Neural crest cell (in vitro differentiated cells): ENCODE results near the gene SLC25A26. TPM values are rescaled to one million over a fixed set of nuclear protein-coding genes. Genes with fewer than 3 reads are reported as not detected.
"Not testable (repeated sequence)": the region's sequence is repeated elsewhere in the genome, so short reads cannot be mapped to it uniquely, and the experiment has no call there.

Source experiments
- DNase-seq: peaks from one replicate; pipeline ENCODE4 v3.0.0; 2021; ENCODE audit warnings: low read depth, mixed read lengths, low spot score
- H3K27ac Mint-ChIP-seq: one replicate; pipeline ENCODE4 v1.8.0; 2021; ENCODE audit warnings: mild to moderate bottlenecking, mixed read lengths; ENCODE audit not compliant: unreplicated experiment
- H3K27me3 Mint-ChIP-seq: 2 replicates; pipeline ENCODE4 v1.8.0; 2021; ENCODE audit warnings: low read depth, mild to moderate bottlenecking, mixed read lengths
- H3K36me3 Mint-ChIP-seq: 2 replicates; pipeline ENCODE4 v1.8.0; 2021; ENCODE audit warnings: low read depth, mild to moderate bottlenecking, mixed read lengths
- H3K4me1 Mint-ChIP-seq: 2 replicates; pipeline ENCODE4 v1.8.0; 2021; ENCODE audit warnings: mixed read lengths
- H3K4me3 Mint-ChIP-seq: one replicate; pipeline ENCODE4 v1.8.0; 2021; ENCODE audit warnings: mild to moderate bottlenecking, mixed read lengths
- H3K9me3 Mint-ChIP-seq: 2 replicates; pipeline ENCODE4 v1.8.0; 2021; ENCODE audit warnings: mixed read lengths
- CTCF ChIP-seq: fragments of 200-600 bp; sonication (generic); conservative IDR thresholded peaks from 2 replicates; pipeline ENCODE4 v1.5.0; 2021; ENCODE audit warnings: antibody characterized with exemption, mild to moderate bottlenecking
- total RNA-seq: library from RNA; stranded (reverse); gene quantifications from 2 replicates; pipeline ENCODE4 v1.2.1, GENCODE V29; 2021

The SLC25A26 gene
- total RNA-seq, 1 donor from 2014 or later, result 10.1 TPM

- TF ChIP-seq CTCF, result no peak
- no peak for DNase-seq
- H3K9me3 Mint-ChIP-seq, result no peaks in the 10 kb centered on the region
- H3K4me3 Mint-ChIP-seq, result no peak overlapping the region
- H3K4me1 Mint-ChIP-seq, result peaks cover 42% of the 10 kb centered on the region
- H3K27ac Mint-ChIP-seq, result no peak overlapping the region
- H3K36me3 Mint-ChIP-seq, result no peaks in the 10 kb centered on the region
- no peaks in the 10 kb centered on the region for H3K27me3 Mint-ChIP-seq
Observed at GRCh38 chr3:66280304-66280703, 59.5 kb downstream of the SLC25A26 start.

- H3K27ac Mint-ChIP-seq, H3K27me3 Mint-ChIP-seq, H3K4me3 Mint-ChIP-seq, H3K4me1 Mint-ChIP-seq, DNase-seq: not testable (repeated sequence)
- peaks cover 11% of the 10 kb centered on the region for H3K9me3 Mint-ChIP-seq
- peaks cover 20% of the 10 kb centered on the region for H3K36me3 Mint-ChIP-seq
Observed at GRCh38 chr3:66291922-66292321, 71.1 kb downstream of the SLC25A26 start.

- H3K27ac Mint-ChIP-seq, result no peak overlapping the region
- no peak overlapping the region for H3K4me3 Mint-ChIP-seq
- H3K36me3 Mint-ChIP-seq, result no peaks in the 10 kb centered on the region
- no peak for DNase-seq
- no peaks in the 10 kb centered on the region for H3K9me3 Mint-ChIP-seq
- no peak for TF ChIP-seq CTCF
- H3K4me1 Mint-ChIP-seq, result peaks cover 42% of the 10 kb centered on the region
- H3K27me3 Mint-ChIP-seq, result no peaks in the 10 kb centered on the region
Observed at GRCh38 chr3:66297260-66297873, 76.6 kb downstream of the SLC25A26 start.

GRCh38 chr3:66297900-66298299, 77.1 kb downstream of the SLC25A26 start:
- H3K9me3 Mint-ChIP-seq, result no peaks in the 10 kb centered on the region
- no peak for TF ChIP-seq CTCF
- H3K27ac Mint-ChIP-seq, result no peak overlapping the region
- no peaks in the 10 kb centered on the region for H3K27me3 Mint-ChIP-seq
- H3K4me1 Mint-ChIP-seq, result peaks cover 42% of the 10 kb centered on the region
- H3K36me3 Mint-ChIP-seq, result no peaks in the 10 kb centered on the region
- DNase-seq, result no peak
- H3K4me3 Mint-ChIP-seq, result no peak overlapping the region

- H3K27me3 Mint-ChIP-seq, result no peaks in the 10 kb centered on the region
- no peaks in the 10 kb centered on the region for H3K9me3 Mint-ChIP-seq
- no peak for TF ChIP-seq CTCF
- no peak overlapping the region for H3K4me3 Mint-ChIP-seq
- H3K4me1 Mint-ChIP-seq, result peaks cover 42% of the 10 kb centered on the region
- DNase-seq, result no peak
- H3K27ac Mint-ChIP-seq, result no peak overlapping the region
- H3K36me3 Mint-ChIP-seq, result no peaks in the 10 kb centered on the region
Observed at GRCh38 chr3:66298591-66298990, 77.8 kb downstream of the SLC25A26 start.

- not testable (repeated sequence) for DNase-seq, H3K27me3 Mint-ChIP-seq, H3K4me3 Mint-ChIP-seq, H3K9me3 Mint-ChIP-seq, H3K36me3 Mint-ChIP-seq, H3K27ac Mint-ChIP-seq
- peaks cover 40% of the 10 kb centered on the region for H3K4me1 Mint-ChIP-seq
Observed at GRCh38 chr3:66299085-66299484, 78.3 kb downstream of the SLC25A26 start.

GRCh38 chr3:66299891-66300290, 79.1 kb downstream of the SLC25A26 start:
- H3K4me3 Mint-ChIP-seq, result no peak overlapping the region
- DNase-seq, result no peak
- TF ChIP-seq CTCF, result no peak
- no peaks in the 10 kb centered on the region for H3K9me3 Mint-ChIP-seq
- H3K4me1 Mint-ChIP-seq, result peaks cover 36% of the 10 kb centered on the region
- no peak overlapping the region for H3K27ac Mint-ChIP-seq
- H3K27me3 Mint-ChIP-seq, result no peaks in the 10 kb centered on the region
- no peaks in the 10 kb centered on the region for H3K36me3 Mint-ChIP-seq
